ENCODE measurements around the gene GRID1.
A peak's percentile ranks its signal among the peaks of the same experiment; 100 is the strongest.
"Not testable (repeated sequence)": the region's sequence is repeated elsewhere in the genome, so short reads cannot be mapped to it uniquely, and the experiment has no call there.

Gene GRID1

GRCh38 chr10:86391986-86392722 lies 25.6 kb upstream of the GRID1 start:
- no peak for DNase-seq

GRCh38 chr10:86391236-86391840 lies 24.7 kb upstream of the GRID1 start:
- DNase-seq: no peak

GRCh38 chr10:86390337-86391120 lies 23.9 kb upstream of the GRID1 start:
- DNase-seq: no peak

GRCh38 chr10:86389441-86390193 lies 23.0 kb upstream of the GRID1 start:
- no peak for DNase-seq

GRCh38 chr10:86389109-86389440 lies 22.5 kb upstream of the GRID1 start:
- DNase-seq: not testable (repeated sequence)

GRCh38 chr10:86388119-86388704 lies 21.6 kb upstream of the GRID1 start:
- no peak for DNase-seq

- peak; percentile 11 for DNase-seq
These were observed 20.7 kb upstream of the GRID1 start for GRCh38 chr10:86387178-86387794.

GRCh38 chr10:86385806-86386205 lies 19.2 kb upstream of the GRID1 start:
- DNase-seq: no peak

- DNase-seq: no peak
These were observed 11.2 kb upstream of the GRID1 start for GRCh38 chr10:86377797-86378146.

GRCh38 chr10:86376852-86377796 lies 10.5 kb upstream of the GRID1 start:
- DNase-seq: peak; percentile 84

GRCh38 chr10:86376403-86376802 lies 9.8 kb upstream of the GRID1 start:
- DNase-seq: no peak

GRCh38 chr10:86375204-86375603 lies 8.6 kb upstream of the GRID1 start:
- DNase-seq: no peak

GRCh38 chr10:86374664-86375063 lies 8.1 kb upstream of the GRID1 start:
- no peak for DNase-seq

- DNase-seq: no peak
These were observed 7.2 kb upstream of the GRID1 start for GRCh38 chr10:86373828-86374227.

GRCh38 chr10:86373251-86373650 lies 6.7 kb upstream of the GRID1 start:
- no peak for DNase-seq

GRCh38 chr10:86372784-86373239 lies 6.2 kb upstream of the GRID1 start:
- DNase-seq: no peak

- DNase-seq: no peak
These were observed 5.7 kb upstream of the GRID1 start for GRCh38 chr10:86372119-86372783.

GRCh38 chr10:86371691-86372090 lies 5.1 kb upstream of the GRID1 start:
- no peak for DNase-seq

- DNase-seq: no peak
These were observed 4.5 kb upstream of the GRID1 start for GRCh38 chr10:86371116-86371515.

- no peak for DNase-seq
These were observed 3.5 kb upstream of the GRID1 start for GRCh38 chr10:86370006-86370585.
